ENCODE results near the gene TMEM18. TPM values are rescaled to one million over a fixed set of nuclear protein-coding genes. Genes with fewer than 3 reads are reported as not detected.

Gene TMEM18
- total RNA-seq, 1 experiment from 2014 or later: 30.7 TPM

DNA sequence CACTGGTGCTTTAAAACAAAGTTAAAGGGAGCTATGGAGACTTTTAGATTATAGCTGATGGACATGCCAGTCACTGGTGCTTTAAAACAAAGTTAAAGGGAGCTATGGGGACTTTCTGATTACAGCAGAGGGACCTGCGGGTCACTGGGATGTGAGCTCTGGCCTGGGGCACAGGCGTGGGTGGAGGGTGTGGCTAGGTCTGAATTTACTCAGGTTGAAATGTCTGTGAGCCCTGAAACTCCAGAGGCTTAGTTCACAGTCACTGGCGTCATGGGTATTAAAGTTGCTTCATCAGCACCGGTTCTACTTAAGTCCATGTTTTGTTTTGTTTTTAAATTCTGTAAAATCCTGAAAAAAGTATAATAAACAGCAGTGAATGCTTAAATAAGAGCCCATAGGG is 49.0 kb upstream of the TMEM18 start:
- Histone ChIP-seq H4K8ac (replicated peaks; ENCODE audit: insufficient read length, low read depth, low read length) (no peak overlapping the region), H3K79me1 (ENCODE audit: insufficient read depth, low read depth, low read length, poor library complexity, severe bottlenecking) (no peaks in the 10 kb centered on the region), H3K23me2 (ENCODE audit: insufficient read length, low read depth, low read length, poor library complexity, severe bottlenecking) (no peaks in the 10 kb centered on the region), H2BK20ac (ENCODE audit: low read depth, low read length, poor library complexity, severe bottlenecking) (no peak overlapping the region), H2AFZ (ENCODE audit: low read length) (no peak overlapping the region), H3K18ac (ENCODE audit: insufficient read length, low read depth, low read length) (no peak overlapping the region), H3K27ac (ENCODE audit: insufficient read length, low read depth, low read length) (no peak overlapping the region), H3K4me1 (ENCODE audit: insufficient read depth, low read length) (peaks cover 12% of the 10 kb centered on the region; the same call in 1 of the 2 replicates), H2AK5ac (ENCODE audit: insufficient read length, low read length) (no peak overlapping the region), H3K14ac (ENCODE audit: insufficient read depth, low read length) (no peak overlapping the region), H3K79me2 (ENCODE audit: insufficient read depth, low read length) (no peaks in the 10 kb centered on the region), H3K23ac (ENCODE audit: insufficient read length, low read depth, low read length) (no peak overlapping the region), H2BK120ac (ENCODE audit: low read depth, low read length, poor library complexity, severe bottlenecking) (no peak overlapping the region), H3K4ac (ENCODE audit: low read depth, low read length) (no peak overlapping the region), H2BK5ac (ENCODE audit: insufficient read length, low read length) (no peak overlapping the region), H3K9me3 (ENCODE audit: control insufficient read depth, low read depth, low read length) (no peaks in the 10 kb centered on the region), H4K91ac (ENCODE audit: insufficient read length, low read depth, low read length) (no peak overlapping the region), H2BK12ac (ENCODE audit: insufficient read length, low read depth, low read length) (no peak overlapping the region), H3K56ac (ENCODE audit: insufficient read length, low read depth, low read length) (no peak overlapping the region), H4K5ac (ENCODE audit: insufficient read length, low read depth, low read length) (no peak overlapping the region), H4K20me1 (ENCODE audit: control insufficient read depth, insufficient read depth, insufficient read length) (no peaks in the 10 kb centered on the region), H3K27me3 (ENCODE audit: insufficient read depth, low read length) (no peaks in the 10 kb centered on the region), H3T11ph (ENCODE audit: low read length) (no peak overlapping the region), H2BK15ac (ENCODE audit: low read depth, low read length) (no peak overlapping the region), H3K9ac (ENCODE audit: extremely low read depth, insufficient read length, low read length) (no peak overlapping the region), H3K4me2 (ENCODE audit: insufficient read depth, insufficient read length, low read length) (no peak overlapping the region)
- DNase-seq: no peak
- Mint-ChIP-seq H3K27me3 (ENCODE audit: low read depth) (no peaks in the 10 kb centered on the region), H3K4me3 (no peak overlapping the region), H3K36me3 (ENCODE audit: insufficient read depth in 1 of 3, low read depth in 3 of 3) (no peaks in the 10 kb centered on the region; a peak in 1 of 7 replicates), H3K27ac (no peak overlapping the region), H3K4me1 (peaks cover 58 to 66% of the 10 kb centered on the region in 2 experiments), H3K9me3 (no peaks in the 10 kb centered on the region; a peak in 1 of 5 replicates)
- WGBS (ENCODE audit: extremely low coverage, insufficient read length, low lambda C conversion rate): no CpG with 5 or more reads among the region's 4 CpGs
- TF ChIP-seq, protein P1, sequence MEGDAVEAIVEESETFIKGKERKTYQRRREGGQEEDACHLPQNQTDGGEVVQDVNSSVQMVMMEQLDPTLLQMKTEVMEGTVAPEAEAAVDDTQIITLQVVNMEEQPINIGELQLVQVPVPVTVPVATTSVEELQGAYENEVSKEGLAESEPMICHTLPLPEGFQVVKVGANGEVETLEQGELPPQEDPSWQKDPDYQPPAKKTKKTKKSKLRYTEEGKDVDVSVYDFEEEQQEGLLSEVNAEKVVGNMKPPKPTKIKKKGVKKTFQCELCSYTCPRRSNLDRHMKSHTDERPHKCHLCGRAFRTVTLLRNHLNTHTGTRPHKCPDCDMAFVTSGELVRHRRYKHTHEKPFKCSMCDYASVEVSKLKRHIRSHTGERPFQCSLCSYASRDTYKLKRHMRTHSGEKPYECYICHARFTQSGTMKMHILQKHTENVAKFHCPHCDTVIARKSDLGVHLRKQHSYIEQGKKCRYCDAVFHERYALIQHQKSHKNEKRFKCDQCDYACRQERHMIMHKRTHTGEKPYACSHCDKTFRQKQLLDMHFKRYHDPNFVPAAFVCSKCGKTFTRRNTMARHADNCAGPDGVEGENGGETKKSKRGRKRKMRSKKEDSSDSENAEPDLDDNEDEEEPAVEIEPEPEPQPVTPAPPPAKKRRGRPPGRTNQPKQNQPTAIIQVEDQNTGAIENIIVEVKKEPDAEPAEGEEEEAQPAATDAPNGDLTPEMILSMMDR (conservative IDR thresholded peaks at IDR 0.05): no peak
